LNCaP clone FGC (cell line): ENCODE measurements around the gene NFX1.
"Not testable (repeated sequence)": the region's sequence is repeated elsewhere in the genome, so short reads cannot be mapped to it uniquely, and the experiment has no call there.

Source experiments
- DNase-seq: peaks from one replicate; pipeline ENCODE4 v3.0.0-alpha.2; 2011; ENCODE audit warnings: low read depth
- H3K4me3 ChIP-seq: 2 replicates; pipeline ENCODE4 v1.5.1; 2011; ENCODE audit warnings: mild to moderate bottlenecking, low read depth, low read length, control low read depth
- TF ChIP-seq, protein P1 (sequence below): IDR thresholded peaks from 2 replicates; pipeline ENCODE4 v1.5.1; 2012; ENCODE audit warnings: mild to moderate bottlenecking; ENCODE audit not compliant: control insufficient read depth, insufficient read depth; ENCODE audit errors: extremely low read depth

Gene NFX1

DNA sequence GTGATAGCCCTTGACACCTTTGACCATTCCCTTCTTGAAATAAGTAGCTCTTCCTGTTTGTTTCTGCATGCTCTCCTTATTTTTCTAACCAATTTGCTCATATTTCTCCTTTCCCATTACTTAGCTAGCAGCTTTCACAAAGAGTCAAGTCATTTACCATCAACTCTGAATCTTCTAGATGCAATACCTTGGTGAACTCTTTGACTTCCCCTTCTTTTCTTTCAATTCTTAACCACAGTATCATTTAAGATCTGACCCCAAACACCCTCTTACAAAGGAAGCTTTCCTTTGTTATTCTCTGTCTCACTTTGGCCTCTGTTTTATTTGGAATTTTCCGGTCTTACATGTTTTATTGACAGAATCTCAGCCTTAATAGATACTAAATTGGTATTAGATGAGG lies 14.0 kb downstream of the NFX1 start:
- no peak overlapping the region for H3K4me3 ChIP-seq
- no peak for DNase-seq
- TF ChIP-seq, protein P1, sequence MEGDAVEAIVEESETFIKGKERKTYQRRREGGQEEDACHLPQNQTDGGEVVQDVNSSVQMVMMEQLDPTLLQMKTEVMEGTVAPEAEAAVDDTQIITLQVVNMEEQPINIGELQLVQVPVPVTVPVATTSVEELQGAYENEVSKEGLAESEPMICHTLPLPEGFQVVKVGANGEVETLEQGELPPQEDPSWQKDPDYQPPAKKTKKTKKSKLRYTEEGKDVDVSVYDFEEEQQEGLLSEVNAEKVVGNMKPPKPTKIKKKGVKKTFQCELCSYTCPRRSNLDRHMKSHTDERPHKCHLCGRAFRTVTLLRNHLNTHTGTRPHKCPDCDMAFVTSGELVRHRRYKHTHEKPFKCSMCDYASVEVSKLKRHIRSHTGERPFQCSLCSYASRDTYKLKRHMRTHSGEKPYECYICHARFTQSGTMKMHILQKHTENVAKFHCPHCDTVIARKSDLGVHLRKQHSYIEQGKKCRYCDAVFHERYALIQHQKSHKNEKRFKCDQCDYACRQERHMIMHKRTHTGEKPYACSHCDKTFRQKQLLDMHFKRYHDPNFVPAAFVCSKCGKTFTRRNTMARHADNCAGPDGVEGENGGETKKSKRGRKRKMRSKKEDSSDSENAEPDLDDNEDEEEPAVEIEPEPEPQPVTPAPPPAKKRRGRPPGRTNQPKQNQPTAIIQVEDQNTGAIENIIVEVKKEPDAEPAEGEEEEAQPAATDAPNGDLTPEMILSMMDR = no peak

DNA sequence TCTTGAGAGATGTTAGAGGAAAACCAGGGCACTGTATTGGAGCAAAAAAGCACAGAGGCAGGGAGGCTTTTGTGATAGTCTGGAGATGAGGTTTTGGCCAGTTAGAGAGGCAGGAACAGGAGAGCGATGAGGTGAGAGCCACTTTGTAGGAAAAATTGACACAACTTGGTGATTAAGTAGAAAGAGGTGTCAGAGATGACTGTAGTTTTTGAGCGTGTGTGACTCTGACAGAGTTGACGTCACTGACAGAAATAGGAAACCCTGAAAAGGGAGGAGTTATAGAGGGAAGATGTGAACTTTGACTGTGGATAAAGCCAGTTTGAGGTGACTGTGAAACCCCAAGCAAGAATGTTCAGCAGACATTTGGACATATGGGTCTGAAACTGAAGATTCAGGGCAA lies 15.7 kb downstream of the NFX1 start:
- no peak overlapping the region for H3K4me3 ChIP-seq
- TF ChIP-seq, protein P1 = no peak
- no peak for DNase-seq

DNA sequence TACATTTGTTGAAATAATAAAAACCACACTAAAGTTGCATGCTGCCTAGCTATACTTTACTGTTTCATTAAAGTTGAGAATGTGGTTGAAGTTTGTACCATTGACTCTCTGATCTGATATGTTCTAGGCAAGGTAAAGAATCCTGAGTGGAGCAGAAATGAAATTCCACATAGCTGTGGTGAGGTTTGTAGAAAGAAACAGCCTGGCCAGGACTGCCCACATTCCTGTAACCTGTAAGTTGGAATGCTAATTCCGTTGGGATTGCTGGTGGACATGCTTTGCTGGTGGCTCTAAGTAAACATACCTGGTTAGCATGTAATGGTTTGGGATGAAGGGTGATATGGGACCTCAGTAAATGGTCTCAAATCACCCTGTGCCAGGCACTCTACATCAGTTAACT lies 16.8 kb downstream of the NFX1 start:
- TF ChIP-seq, protein P1 = no peak
- no peak for DNase-seq
- no peak overlapping the region for H3K4me3 ChIP-seq

DNA sequence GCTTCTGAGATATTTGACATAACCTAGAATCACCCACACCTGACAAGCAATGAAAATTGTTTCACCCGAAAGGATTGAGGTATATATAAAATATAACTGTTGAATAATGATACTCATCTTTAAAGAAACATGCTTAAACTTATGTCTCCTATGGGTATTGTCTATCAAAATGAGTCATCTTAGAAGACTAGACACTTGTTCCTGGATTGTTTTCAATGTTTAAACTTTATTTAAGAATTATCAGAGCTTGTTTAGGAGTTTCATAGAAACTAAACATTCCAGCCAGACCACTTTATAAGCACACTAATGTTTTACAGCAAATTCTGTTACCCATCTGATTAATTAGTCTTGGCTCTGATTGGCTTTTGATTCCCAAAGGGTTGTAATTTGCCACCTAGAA lies 19.6 kb downstream of the NFX1 start:
- no peak for DNase-seq
- TF ChIP-seq, protein P1 = no peak
- no peak overlapping the region for H3K4me3 ChIP-seq

DNA sequence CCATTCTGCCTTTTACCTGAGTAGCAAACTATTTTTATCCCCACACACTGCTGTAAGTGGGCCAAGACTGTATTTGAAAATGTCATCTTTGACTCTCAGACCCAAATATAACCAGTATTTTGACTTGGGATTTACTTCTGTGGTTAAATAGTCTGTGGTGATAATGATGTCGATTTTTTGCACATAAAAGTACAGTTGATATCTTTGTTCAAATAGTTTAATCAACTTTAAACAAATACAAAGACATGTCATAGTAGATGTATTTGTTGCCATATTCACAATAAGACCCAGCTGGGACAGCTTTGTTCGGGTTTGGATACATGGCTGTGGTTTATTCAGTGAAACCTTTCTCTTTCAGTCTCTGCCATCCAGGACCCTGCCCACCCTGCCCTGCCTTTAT lies 20.4 kb downstream of the NFX1 start:
- DNase-seq = no peak
- no peak overlapping the region for H3K4me3 ChIP-seq
- TF ChIP-seq, protein P1 = no peak

DNA sequence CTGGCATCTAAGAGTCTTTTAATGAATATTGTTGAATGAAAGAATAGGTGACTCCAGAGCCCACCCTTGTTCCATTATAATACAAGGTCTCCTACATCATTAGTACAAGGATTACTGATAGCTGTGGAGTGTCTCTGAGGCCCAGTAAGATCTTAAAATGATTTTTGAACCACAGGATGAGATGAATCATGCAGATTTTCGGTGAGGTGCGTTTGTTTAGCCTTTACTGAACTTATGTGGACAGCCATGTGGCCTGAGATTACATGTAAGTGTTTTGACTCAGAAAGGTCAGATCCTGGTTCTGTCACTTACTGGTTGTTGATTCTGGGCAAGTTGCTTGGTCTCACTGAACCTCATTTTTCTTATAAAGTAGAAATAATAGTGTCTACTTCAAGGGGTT lies 21.6 kb downstream of the NFX1 start:
- TF ChIP-seq, protein P1 = no peak
- no peak for DNase-seq
- H3K4me3 ChIP-seq = no peak overlapping the region

DNA sequence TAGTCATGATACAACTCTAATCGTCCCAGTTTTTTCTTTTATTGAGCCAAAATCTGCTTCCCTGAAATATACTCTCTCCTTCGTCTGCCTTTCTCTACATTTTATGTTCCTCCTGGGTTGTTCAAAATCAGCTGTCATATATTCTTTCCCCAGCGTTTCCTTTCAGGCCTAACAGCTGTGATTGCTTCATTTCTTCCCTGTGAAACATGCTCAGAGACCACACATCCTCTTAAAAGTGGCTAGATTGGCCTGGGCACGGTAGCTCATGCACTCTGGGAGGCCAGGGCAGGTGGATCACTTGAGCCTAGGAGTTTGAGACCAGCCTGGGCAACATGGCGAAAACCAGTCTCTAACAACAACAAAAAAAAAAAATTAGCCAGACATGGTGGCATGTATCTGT lies 25.1 kb downstream of the NFX1 start:
- no peak overlapping the region for H3K4me3 ChIP-seq
- TF ChIP-seq, protein P1 = no peak
- no peak for DNase-seq

DNA sequence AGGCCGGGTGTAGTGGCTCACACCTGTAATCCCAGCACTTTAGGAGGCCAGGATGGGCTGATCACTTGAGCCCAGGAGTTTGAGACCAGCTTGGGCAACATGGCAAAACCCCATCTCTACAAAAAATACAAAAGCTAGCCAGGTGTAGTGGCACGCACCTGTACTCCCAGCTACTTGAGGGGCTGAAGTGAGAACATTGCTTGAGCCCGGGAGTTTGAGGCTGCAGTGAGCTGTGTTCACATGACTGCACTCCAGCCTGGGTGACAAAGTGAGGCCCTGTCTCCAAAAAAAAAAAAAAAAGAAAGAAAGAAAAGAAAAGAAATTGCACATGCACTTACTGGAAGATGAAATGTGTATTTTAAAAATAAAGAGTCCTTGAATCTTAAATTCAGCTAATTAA lies 26.8 kb downstream of the NFX1 start:
- DNase-seq, H3K4me3 ChIP-seq: not testable (repeated sequence)
